Heart left ventricle (tissue), 16 donors: ENCODE measurements around the gene NFS1. TPM values are rescaled to one million over a fixed set of nuclear protein-coding genes. Genes with fewer than 3 reads are reported as not detected.

ENCODE experiments used
- ATAC-seq, 4 donors: fragments of 200-7000 bp; cut with Tn5 transposase; one replicate each; pipeline ENCODE4 v1.9.1; 2020 to 2022; ENCODE audit warnings: moderate library complexity in 4 of 4, mild to moderate bottlenecking in 3 of 4, moderate number of reproducible peaks in 1 of 4
- DNase-seq, 5 donors: peaks; one replicate each; pipeline ENCODE4 v3.0.0-alpha.2; 2020
- H3K27ac ChIP-seq, 12 donors: fragments of 200-600 bp; sonication (generic) in 4 of 12; one replicate each; pipeline versions ENCODE4 v1.5.0 to v1.8.0; 2016 to 2022; ENCODE audit warnings: mild to moderate bottlenecking in 2 of 12
- H3K27me3 ChIP-seq, 9 donors: fragments of 200-600 bp; sonication (generic) in 2 of 9; one replicate each; pipeline versions ENCODE4 v1.5.1 to v1.8.0; 2016 to 2022; ENCODE audit warnings: mild to moderate bottlenecking in 3 of 9
- H3K36me3 ChIP-seq, 9 donors: fragments of 200-600 bp; sonication (generic) in 2 of 9; one replicate each; pipeline versions ENCODE4 v1.5.0 to v1.8.0; 2018 to 2022; ENCODE audit warnings: mild to moderate bottlenecking in 2 of 9
- H3K4me1 ChIP-seq, 12 donors: fragments of 200-600 bp; sonication (generic) in 4 of 12; one replicate each; pipeline versions ENCODE4 v1.5.0 to v1.8.0; 2016 to 2022; ENCODE audit warnings: mild to moderate bottlenecking in 3 of 12
- H3K4me3 ChIP-seq, 12 donors: fragments of 200-600 bp; sonication (generic) in 4 of 12; one replicate each; pipeline versions ENCODE4 v1.5.0 to v1.8.0; 2017 to 2022; ENCODE audit warnings: mild to moderate bottlenecking in 9 of 12, moderate library complexity in 4 of 12
- H3K9me3 ChIP-seq, 12 donors: fragments of 200-600 bp; sonication (generic) in 4 of 12; one replicate each; pipeline versions ENCODE4 v1.5.0 to v1.8.0; 2016 to 2022; ENCODE audit warnings: mild to moderate bottlenecking in 1 of 12
- POLR2A ChIP-seq, 2 donors: fragments of 450-650 bp; IDR thresholded peaks; one replicate each; pipeline ENCODE4 v1.6.1; 2017; ENCODE audit warnings: antibody characterized with exemption in 2 of 2, mild to moderate bottlenecking in 2 of 2, moderate library complexity in 2 of 2
- WGBS, 4 donors: extraction: QIAGEN DNeasy Blood & Tissue Kit in 2 of 4; methylation state at CpG; one replicate each; pipeline versions ENCODE4 v1.1.5 to v1.1.7; 2013 to 2018; 5-methylcytosine and 5-hydroxymethylcytosine counted together
- intact Hi-C, 10 donors: fragments of 100-400 bp; cut with DNase I; formaldehyde crosslinking; loops; one replicate each; pipeline versions ENCODE4 v1.11.1 to v1.14.2; 2022
- polyA plus RNA-seq, 2 donors: library from polyadenylated mRNA; stranded (reverse); fragments of 200-250 nt; gene quantifications; one replicate each; pipeline ENCODE4 v1.2.3, GENCODE V29; 2013
- total RNA-seq, 9 donors: library from RNA; depleted of rRNA in 2 of 9; stranded (reverse); fragments of >200 nt in 2 of 9; fragmentation: NEBNext Ultra II Directional in 3 of 9; extraction: Animal tissue kit (Norgen Biotek cat#: 25700) in 3 of 9; gene quantifications; one replicate each; pipeline versions ENCODE4 v1.1.0 to v1.2.4, GENCODE V29; 2016 to 2023
- TF ChIP-seq, protein P1 (sequence below), 12 donors: fragments of 200-600 bp; sonication (generic) in 4 of 12; IDR thresholded peaks; one replicate each; pipeline versions ENCODE4 v1.5.0 to v1.8.0; 2018 to 2022; ENCODE audit warnings: antibody characterized with exemption in 12 of 12, mild to moderate bottlenecking in 5 of 12
- donor health status: ischemic (EF 13 %, LVEDD 7.1; RV severe dilation, severe dysfunction).
- donor health status: healthy with polysubstance abuse.
- donor health status: DM: no; HTN: yes; CAD: no.
- donor health status: DM: no; HTN: no; CAD: no.
- donor health status: ischemic (EF 25% LVEDD 6.9; RV normal size, moderate dysfunction).
- donor health status: ischemic (EF 25% LVEDD 5.7; RV mildly dilated, moderate dysfunction).
- donor health status: healthy.
- donor health status: DM: yes; HTN: yes; CAD: no.
- donor health status: ischemic (EF 35%, LVEDD 5.7; RV mildly dilated, moderate dysfunction).
- donor health status: nonischemic (EF 11% LVEDD 7.7; RV severe dilation, severe dysfunction).
- donor health status: DM: yes; HTN: yes; CAD: no.
- donor health status: PGD.
- donor health status: ischemic (EF 29% LVEDD 5.4; RV normal size, mild dysfunction).
- donor health status: nonischemic (EF 23%, LVEDD 6.1; RV moderate dilation, normal function).

NFS1 gene
- total and polyA plus RNA-seq, 11 donors = 27.4 to 67.5 (median 58.3) TPM

DNA sequence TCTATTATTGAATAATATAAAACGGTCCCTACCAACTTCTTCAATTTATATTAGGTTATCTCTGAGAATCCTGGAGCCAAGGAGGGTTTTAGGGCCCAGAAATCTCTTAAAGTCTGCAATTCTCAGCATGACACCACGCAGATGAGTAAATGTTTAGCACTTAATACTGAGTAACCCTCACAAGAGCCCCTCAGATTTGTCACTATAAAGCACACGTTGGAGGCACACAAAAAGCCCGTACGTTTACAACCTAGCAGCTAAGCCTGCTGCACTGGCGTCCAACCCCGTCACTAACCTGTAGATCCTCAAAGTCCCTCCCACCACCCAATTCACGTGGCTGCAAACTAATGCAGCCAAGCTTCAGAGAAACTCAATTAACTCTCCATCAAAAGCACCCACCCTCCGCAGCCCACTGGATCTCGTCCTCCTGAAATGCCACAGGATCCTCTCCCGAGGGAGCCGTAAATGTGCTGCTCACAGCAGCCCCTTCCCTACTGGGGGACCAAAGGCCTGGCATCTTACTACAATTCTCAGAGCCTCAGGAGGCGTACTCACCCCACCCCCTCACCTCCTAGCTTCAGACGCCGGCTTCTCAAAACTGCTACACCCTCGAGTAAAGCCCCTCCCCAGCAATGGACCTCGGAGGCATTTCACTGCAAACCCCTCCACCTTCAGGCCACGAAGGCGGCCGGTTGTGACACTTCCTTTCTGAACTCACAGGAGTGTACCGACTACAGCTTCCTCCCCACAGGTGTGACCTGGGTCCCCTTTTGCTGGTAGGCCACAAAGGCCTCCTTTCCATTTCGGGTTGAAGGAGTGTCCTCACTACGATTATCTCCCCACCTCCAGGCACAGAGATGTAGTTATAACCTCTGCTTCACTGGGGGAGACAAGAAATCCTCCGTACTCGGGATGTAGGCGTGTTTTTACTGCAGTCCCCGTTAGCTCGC, 35.4 kb downstream of the NFS1 start:
- Histone ChIP-seq H3K27me3 (no peaks in the 10 kb centered on the region), H3K36me3 (peaks cover 0 to 12% (median 7%) of the 10 kb centered on the region in 9 donors), H3K27ac (peak overlapping the region; percentile 93 to 100 (median 98)), H3K4me3 (peak overlapping the region; percentile 74 to 95 (median 85)), H3K9me3 (no peaks in the 10 kb centered on the region), H3K4me1 (peaks cover 2 to 54% (median 38%) of the 10 kb centered on the region in 12 donors)
- ATAC-seq (peak; percentile 6 to 29 (median 19)), DNase-seq (peak in 4 of 5 donors; percentile 25 to 34 (median 33))
- no peak for TF ChIP-seq POLR2A (IDR thresholded peaks at IDR 0.05)
- TF ChIP-seq, protein P1, sequence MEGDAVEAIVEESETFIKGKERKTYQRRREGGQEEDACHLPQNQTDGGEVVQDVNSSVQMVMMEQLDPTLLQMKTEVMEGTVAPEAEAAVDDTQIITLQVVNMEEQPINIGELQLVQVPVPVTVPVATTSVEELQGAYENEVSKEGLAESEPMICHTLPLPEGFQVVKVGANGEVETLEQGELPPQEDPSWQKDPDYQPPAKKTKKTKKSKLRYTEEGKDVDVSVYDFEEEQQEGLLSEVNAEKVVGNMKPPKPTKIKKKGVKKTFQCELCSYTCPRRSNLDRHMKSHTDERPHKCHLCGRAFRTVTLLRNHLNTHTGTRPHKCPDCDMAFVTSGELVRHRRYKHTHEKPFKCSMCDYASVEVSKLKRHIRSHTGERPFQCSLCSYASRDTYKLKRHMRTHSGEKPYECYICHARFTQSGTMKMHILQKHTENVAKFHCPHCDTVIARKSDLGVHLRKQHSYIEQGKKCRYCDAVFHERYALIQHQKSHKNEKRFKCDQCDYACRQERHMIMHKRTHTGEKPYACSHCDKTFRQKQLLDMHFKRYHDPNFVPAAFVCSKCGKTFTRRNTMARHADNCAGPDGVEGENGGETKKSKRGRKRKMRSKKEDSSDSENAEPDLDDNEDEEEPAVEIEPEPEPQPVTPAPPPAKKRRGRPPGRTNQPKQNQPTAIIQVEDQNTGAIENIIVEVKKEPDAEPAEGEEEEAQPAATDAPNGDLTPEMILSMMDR (IDR thresholded peaks at IDR 0.05) = no peak
- WGBS, 4 donors = 1% methylated on average over 24 to 28 of the region's 28 CpGs
- intact Hi-C loops = loop anchor here in 8 of 10 donors (1.0 to 10.0 kb wide), 5 partner anchors 46 to 119 kb away; partner anchors contain the start of genes SPAG4 (in 5 of the 8) and ERGIC3 (in 1 of the 8)

DNA sequence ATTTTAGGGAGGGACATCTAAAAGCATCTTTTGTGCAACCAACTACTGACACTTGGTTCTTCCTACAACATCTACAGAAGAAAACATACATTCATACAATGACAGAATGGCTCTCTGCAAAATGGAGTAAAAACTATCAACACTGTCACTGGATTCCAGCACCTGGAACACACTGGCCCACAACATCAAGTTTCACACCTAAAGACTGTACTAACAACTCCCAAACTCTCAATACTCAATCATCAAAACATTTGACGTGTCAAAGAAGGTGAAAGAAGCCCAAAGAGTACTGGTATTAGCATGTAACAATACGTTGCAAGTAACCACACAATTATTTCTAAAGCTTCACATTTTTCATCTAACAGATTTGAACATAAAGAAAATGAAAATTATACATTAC, 36.6 kb downstream of the NFS1 start:
- TF ChIP-seq POLR2A (IDR thresholded peaks at IDR 0.05) = no peak
- TF ChIP-seq, protein P1 (IDR thresholded peaks at IDR 0.05) = no peak
- Histone ChIP-seq H3K9me3 (no peaks in the 10 kb centered on the region), H3K27me3 (no peaks in the 10 kb centered on the region), H3K4me3 (peak overlapping the region in 9 of 12 donors; percentile 74 to 95 (median 86)), H3K4me1 (peaks cover 2 to 66% (median 44%) of the 10 kb centered on the region in 12 donors), H3K36me3 (no peaks in the 10 kb centered on the region), H3K27ac (peak overlapping the region in 1 of 12 donors; percentile 99)
- intact Hi-C loops = loop anchor here in 6 of 10 donors (5.0 to 10.0 kb wide), 3 partner anchors 45 to 118 kb away; partner anchors contain the start of genes SPAG4 (in 5 of the 6) and ERGIC3 (in 1 of the 6)
- DNase-seq (no peak), ATAC-seq (no peak)
- 24 to 27% (median 26%) methylated on average over 2 of the region's 2 CpGs for WGBS, 4 donors

DNA sequence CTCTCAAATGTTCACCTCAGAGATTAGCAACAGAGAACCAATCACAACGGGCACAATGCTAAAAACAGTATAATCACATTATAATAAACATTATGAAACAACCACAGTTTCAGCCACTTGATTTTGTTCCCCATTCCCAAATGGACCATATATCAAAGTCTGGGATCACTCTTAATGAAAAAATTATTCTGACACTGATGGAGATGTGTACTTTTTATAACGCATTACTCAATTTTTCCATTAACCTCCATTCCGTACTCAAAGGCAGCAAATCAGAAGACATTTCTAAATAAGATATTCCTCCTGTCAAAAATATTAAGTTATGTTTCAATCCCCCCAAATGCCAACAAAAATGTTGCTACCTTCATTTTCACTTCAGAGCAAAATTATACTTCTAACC, 37.2 kb downstream of the NFS1 start:
- peaks cover 2 to 72% (median 51%) of the 10 kb centered on the region in 12 donors for H3K4me1 ChIP-seq
- intact Hi-C loops = loop anchor here in 6 of 10 donors (5.0 to 10.0 kb wide), 3 partner anchors 45 to 117 kb away; partner anchors contain the start of genes SPAG4 (in 5 of the 6) and ERGIC3 (in 1 of the 6)
- WGBS, 4 donors = 35 to 40% (median 39%) methylated on average over 3 of the region's 3 CpGs
- TF ChIP-seq, protein P1 (IDR thresholded peaks at IDR 0.05) = no peak
- no peak for TF ChIP-seq POLR2A (IDR thresholded peaks at IDR 0.05)
- no peak for DNase-seq
- H3K4me3 ChIP-seq = peak overlapping the region in 8 of 12 donors; percentile 1 to 94 (median 83)
- peak overlapping the region in 2 of 12 donors; percentile 5 to 8 for H3K27ac ChIP-seq
- H3K27me3 ChIP-seq = no peaks in the 10 kb centered on the region
- ATAC-seq = no peak
- no peaks in the 10 kb centered on the region for H3K9me3 ChIP-seq
- no peaks in the 10 kb centered on the region for H3K36me3 ChIP-seq

DNA sequence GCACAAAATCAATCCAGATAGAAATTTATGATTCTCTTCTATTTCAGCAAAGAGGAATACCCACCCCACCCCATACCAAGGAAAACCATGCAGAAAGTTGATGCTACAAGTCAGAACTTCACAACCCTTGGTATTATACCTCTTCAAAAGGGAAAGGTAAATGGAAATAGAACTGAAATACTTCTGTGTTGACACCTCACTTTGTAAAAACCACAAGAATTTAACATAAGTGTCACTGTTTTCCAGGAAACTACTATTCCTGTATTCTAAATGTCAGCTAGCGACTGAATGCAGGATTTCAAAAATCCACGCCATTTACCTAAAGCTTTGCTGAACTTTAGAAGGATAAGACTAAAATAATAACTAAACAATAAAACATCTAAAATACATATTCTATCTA, 38.1 kb downstream of the NFS1 start:
- WGBS, 4 donors = 85 to 93% (median 92%) methylated on average over 2 of the region's 2 CpGs
- TF ChIP-seq POLR2A (IDR thresholded peaks at IDR 0.05) = no peak
- TF ChIP-seq, protein P1 (IDR thresholded peaks at IDR 0.05) = no peak
- intact Hi-C loops = loop anchor here in 6 of 10 donors (5.0 to 10.0 kb wide), 3 partner anchors 44 to 116 kb away; partner anchors contain the start of genes SPAG4 (in 5 of the 6) and ERGIC3 (in 1 of the 6)
- Histone ChIP-seq H3K27me3 (no peaks in the 10 kb centered on the region), H3K9me3 (no peaks in the 10 kb centered on the region), H3K27ac (peak overlapping the region in 1 of 12 donors; percentile 5), H3K36me3 (peaks cover 0 to 3% (median 0%) of the 10 kb centered on the region in 9 donors), H3K4me3 (peak overlapping the region in 2 of 12 donors; percentile 86 to 93), H3K4me1 (peaks cover 2 to 72% (median 54%) of the 10 kb centered on the region in 12 donors)
- no peak for DNase-seq
- no peak for ATAC-seq
